ENCODE measurements around the gene CAMK1D. TPM values are rescaled to one million over a fixed set of nuclear protein-coding genes. Genes with fewer than 3 reads are reported as not detected.

CAMK1D gene
- total RNA-seq, 2 experiments from 2014 or later: 16.7 to 17.8 TPM

GRCh38 chr10:12463459-12463838 lies 114.1 kb downstream of the CAMK1D start:
- peaks cover 2% of the 10 kb centered on the region for H3K36me3 Mint-ChIP-seq (ENCODE audit: low read depth)
- peaks cover 5% of the 10 kb centered on the region for H3K9me3 Mint-ChIP-seq
- no peak overlapping the region for H3K27ac Mint-ChIP-seq
- POLR2A ChIA-PET: no interaction called here
- CTCF ChIA-PET: interaction anchor here (1.4 kb wide), 1 partner anchor 193 kb away, joined by 4 read pairs; no protein-coding TSS in a partner anchor
- H3K4me3 Mint-ChIP-seq: no peak overlapping the region
- no peaks in the 10 kb centered on the region for H3K27me3 Mint-ChIP-seq
- DNase-seq: no peak
- H3K4me1 Mint-ChIP-seq: peaks cover 27% of the 10 kb centered on the region

- no peak for DNase-seq
- Mint-ChIP-seq H3K36me3 (ENCODE audit: low read depth) (peaks cover 2% of the 10 kb centered on the region), H3K4me1 (peaks cover 27% of the 10 kb centered on the region), H3K27me3 (no peaks in the 10 kb centered on the region), H3K27ac (no peak overlapping the region), H3K4me3 (no peak overlapping the region), H3K9me3 (peaks cover 5% of the 10 kb centered on the region)
- POLR2A ChIA-PET: interaction anchor here (1.2 to 1.5 kb wide), 2 partner anchors 8 to 15 kb away, joined by 3 read pairs; no protein-coding TSS in a partner anchor
- CTCF ChIA-PET: interaction anchor here (0.7 kb wide), 1 partner anchor 214 kb away, joined by 3 read pairs; no protein-coding TSS in a partner anchor
Observed at GRCh38 chr10:12465385-12466136, 116.2 kb downstream of the CAMK1D start.

GRCh38 chr10:12466704-12467305 lies 117.5 kb downstream of the CAMK1D start:
- H3K27me3 Mint-ChIP-seq: no peaks in the 10 kb centered on the region
- POLR2A ChIA-PET: interaction anchor here (1.2 to 1.5 kb wide), 2 partner anchors 9 to 16 kb away, joined by 3 read pairs; no protein-coding TSS in a partner anchor

GRCh38 chr10:12469345-12469744 lies 120.0 kb downstream of the CAMK1D start:
- Mint-ChIP-seq H3K4me3 (no peak overlapping the region), H3K27me3 (no peaks in the 10 kb centered on the region), H3K27ac (no peak overlapping the region), H3K36me3 (ENCODE audit: low read depth) (no peaks in the 10 kb centered on the region), H3K9me3 (no peaks in the 10 kb centered on the region), H3K4me1 (peaks cover 27% of the 10 kb centered on the region)
- POLR2A ChIA-PET: no interaction called here
- CTCF ChIA-PET: interaction anchor here (0.6 kb wide), 1 partner anchor 249 kb away, joined by 3 read pairs; no protein-coding TSS in a partner anchor
- DNase-seq: no peak

More at GRCh38 chr10:12466704-12467305, 117.5 kb downstream of the CAMK1D start:
- CTCF ChIA-PET: no interaction called here
- Mint-ChIP-seq H3K36me3 (ENCODE audit: low read depth) (peaks cover 2% of the 10 kb centered on the region), H3K4me3 (no peak overlapping the region), H3K9me3 (peaks cover 5% of the 10 kb centered on the region), H3K4me1 (peaks cover 27% of the 10 kb centered on the region), H3K27ac (no peak overlapping the region)
- DNase-seq: peak; percentile 30

- POLR2A ChIA-PET: no interaction called here
Observed at GRCh38 chr10:12470719-12471118, 121.4 kb downstream of the CAMK1D start.

GRCh38 chr10:12471135-12471534 lies 121.8 kb downstream of the CAMK1D start:
- no peaks in the 10 kb centered on the region for H3K27me3 Mint-ChIP-seq
- peaks cover 4% of the 10 kb centered on the region for H3K36me3 Mint-ChIP-seq (ENCODE audit: low read depth)
- H3K4me3 Mint-ChIP-seq: no peak overlapping the region
- POLR2A ChIA-PET: no interaction called here
- H3K4me1 Mint-ChIP-seq: peaks cover 17% of the 10 kb centered on the region
- DNase-seq: no peak
- H3K9me3 Mint-ChIP-seq: peaks cover 9% of the 10 kb centered on the region
- CTCF ChIA-PET: no interaction called here
- H3K27ac Mint-ChIP-seq: no peak overlapping the region

More at GRCh38 chr10:12470719-12471118, 121.4 kb downstream of the CAMK1D start:
- peaks cover 21% of the 10 kb centered on the region for H3K4me1 Mint-ChIP-seq
- DNase-seq: no peak
- no peak overlapping the region for H3K27ac Mint-ChIP-seq
- no peak overlapping the region for H3K4me3 Mint-ChIP-seq
- CTCF ChIA-PET: no interaction called here
- H3K36me3 Mint-ChIP-seq (ENCODE audit: low read depth): peaks cover 4% of the 10 kb centered on the region
- H3K9me3 Mint-ChIP-seq: peaks cover 8% of the 10 kb centered on the region
- H3K27me3 Mint-ChIP-seq: no peaks in the 10 kb centered on the region

- Mint-ChIP-seq H3K4me3 (no peak overlapping the region), H3K4me1 (peaks cover 4% of the 10 kb centered on the region), H3K27ac (no peak overlapping the region), H3K9me3 (peaks cover 9% of the 10 kb centered on the region), H3K27me3 (no peaks in the 10 kb centered on the region), H3K36me3 (ENCODE audit: low read depth) (peaks cover 7% of the 10 kb centered on the region)
- ChIA-PET CTCF (no interaction called here), POLR2A (no interaction called here)
- no peak for DNase-seq
Observed at GRCh38 chr10:12473491-12473890, 124.1 kb downstream of the CAMK1D start.

- H3K9me3 Mint-ChIP-seq: peaks cover 9% of the 10 kb centered on the region
- POLR2A ChIA-PET: no interaction called here
Observed at GRCh38 chr10:12474727-12475412, 125.5 kb downstream of the CAMK1D start.

GRCh38 chr10:12476656-12477055 lies 127.3 kb downstream of the CAMK1D start:
- peak overlapping the region; percentile 13 for H3K27ac Mint-ChIP-seq
- ChIA-PET CTCF (no interaction called here), POLR2A (no interaction called here)
- H3K4me1 Mint-ChIP-seq: peaks cover 4% of the 10 kb centered on the region
- H3K4me3 Mint-ChIP-seq: no peak overlapping the region
- no peak for DNase-seq
- peaks cover 14% of the 10 kb centered on the region for H3K9me3 Mint-ChIP-seq
- no peaks in the 10 kb centered on the region for H3K27me3 Mint-ChIP-seq
- H3K36me3 Mint-ChIP-seq (ENCODE audit: low read depth): peaks cover 7% of the 10 kb centered on the region

More at GRCh38 chr10:12474727-12475412, 125.5 kb downstream of the CAMK1D start:
- DNase-seq: no peak
- Mint-ChIP-seq H3K36me3 (ENCODE audit: low read depth) (peaks cover 7% of the 10 kb centered on the region), H3K27ac (no peak overlapping the region), H3K4me1 (peaks cover 4% of the 10 kb centered on the region), H3K4me3 (no peak overlapping the region), H3K27me3 (no peaks in the 10 kb centered on the region)
- CTCF ChIA-PET: interaction anchor here (0.7 kb wide), 1 partner anchor 1430 kb away, joined by 4 read pairs; no protein-coding TSS in a partner anchor

- ChIA-PET CTCF (no interaction called here), POLR2A (no interaction called here)
- no peak overlapping the region for H3K27ac Mint-ChIP-seq
- peaks cover 14% of the 10 kb centered on the region for H3K9me3 Mint-ChIP-seq
- peaks cover 7% of the 10 kb centered on the region for H3K36me3 Mint-ChIP-seq (ENCODE audit: low read depth)
- no peak overlapping the region for H3K4me3 Mint-ChIP-seq
- H3K4me1 Mint-ChIP-seq: peaks cover 4% of the 10 kb centered on the region
- H3K27me3 Mint-ChIP-seq: no peaks in the 10 kb centered on the region
- DNase-seq: no peak
Observed at GRCh38 chr10:12479437-12479844, 130.1 kb downstream of the CAMK1D start.

GRCh38 chr10:12479924-12480323 lies 130.6 kb downstream of the CAMK1D start:
- Mint-ChIP-seq H3K4me3 (no peak overlapping the region), H3K9me3 (peaks cover 12% of the 10 kb centered on the region)
- CTCF ChIA-PET: no interaction called here

GRCh38 chr10:12480440-12480839 lies 131.1 kb downstream of the CAMK1D start:
- Mint-ChIP-seq H3K4me1 (peaks cover 11% of the 10 kb centered on the region), H3K36me3 (ENCODE audit: low read depth) (peaks cover 3% of the 10 kb centered on the region), H3K27me3 (no peaks in the 10 kb centered on the region), H3K9me3 (peaks cover 9% of the 10 kb centered on the region), H3K27ac (no peak overlapping the region), H3K4me3 (no peak overlapping the region)
- no peak for DNase-seq
- POLR2A ChIA-PET: no interaction called here
- CTCF ChIA-PET: no interaction called here

More at GRCh38 chr10:12479924-12480323, 130.6 kb downstream of the CAMK1D start:
- Mint-ChIP-seq H3K27ac (no peak overlapping the region), H3K4me1 (peaks cover 6% of the 10 kb centered on the region), H3K36me3 (ENCODE audit: low read depth) (peaks cover 7% of the 10 kb centered on the region), H3K27me3 (no peaks in the 10 kb centered on the region)
- DNase-seq: no peak
- POLR2A ChIA-PET: no interaction called here

GRCh38 chr10:12481924-12482323 lies 132.6 kb downstream of the CAMK1D start:
- peaks cover 5% of the 10 kb centered on the region for H3K9me3 Mint-ChIP-seq
- H3K27me3 Mint-ChIP-seq: no peaks in the 10 kb centered on the region
- ChIA-PET POLR2A (no interaction called here), CTCF (no interaction called here)
- no peak for DNase-seq
- no peak overlapping the region for H3K27ac Mint-ChIP-seq
- peaks cover 17% of the 10 kb centered on the region for H3K4me1 Mint-ChIP-seq
- no peak overlapping the region for H3K4me3 Mint-ChIP-seq
- no peaks in the 10 kb centered on the region for H3K36me3 Mint-ChIP-seq (ENCODE audit: low read depth)

Data from activated CD4-positive, alpha-beta memory T cell treated with anti-CD3 and anti-CD28 coated beads, Interleukin-2, amount 10 ng/mL, durations not matched to agents 7 days and 5 days (primary cell).